RWPE1 (cell line): Measurements from ENCODE around the gene SLC26A4.

ENCODE experiments used
- CTCF ChIA-PET: fragments of 350-600 bp; sonication (Branson Sonifier 250); formaldehyde crosslinking; extraction: SDS; loops from one replicate; lab custom pipeline; 2021; lab: Yijun Ruan, JAX
- POLR2A ChIA-PET: fragments of 400-600 bp; formaldehyde crosslinking; extraction: SDS; loops from one replicate; lab custom pipeline; 2020; ENCODE audit warnings: antibody characterized with exemption; ENCODE audit not compliant: low non-redundant PET; lab: Yijun Ruan, JAX
- DNase-seq: peaks from one replicate; pipeline ENCODE4 v3.0.0; 2012; ENCODE audit warnings: low spot score
- H3K27ac ChIP-seq: fragments of 450-650 bp; 2 replicates; pipeline ENCODE4 v1.5.1; 2017
- CTCF ChIP-seq: fragments of 450-650 bp; conservative IDR thresholded peaks from 2 replicates; pipeline ENCODE4 v1.5.1; 2017; ENCODE audit warnings: low read depth, mild to moderate bottlenecking

Gene SLC26A4

GRCh38 chr7:107680478-107680877, 19.9 kb downstream of the SLC26A4 start:
- ChIA-PET POLR2A (no interaction called here), CTCF (no interaction called here)
- no peak for TF ChIP-seq CTCF
- DNase-seq: no peak
- no peak overlapping the region for H3K27ac ChIP-seq

GRCh38 chr7:107682886-107683285, 22.3 kb downstream of the SLC26A4 start:
- H3K27ac ChIP-seq: no peak overlapping the region
- TF ChIP-seq CTCF: no peak
- no peak for DNase-seq
- POLR2A ChIA-PET: no interaction called here
- CTCF ChIA-PET: no interaction called here

GRCh38 chr7:107684287-107684686, 23.7 kb downstream of the SLC26A4 start:
- DNase-seq: no peak
- no peak overlapping the region for H3K27ac ChIP-seq
- ChIA-PET CTCF (no interaction called here), POLR2A (no interaction called here)
- TF ChIP-seq CTCF: no peak

- ChIA-PET POLR2A (no interaction called here), CTCF (no interaction called here)
- H3K27ac ChIP-seq: no peak overlapping the region
- no peak for TF ChIP-seq CTCF
- DNase-seq: no peak
Measured at GRCh38 chr7:107684947-107685463, 24.4 kb downstream of the SLC26A4 start.

GRCh38 chr7:107686816-107687387, 26.3 kb downstream of the SLC26A4 start:
- ChIA-PET CTCF (no interaction called here), POLR2A (no interaction called here)
- TF ChIP-seq CTCF: no peak
- H3K27ac ChIP-seq: no peak overlapping the region
- no peak for DNase-seq

GRCh38 chr7:107687656-107688055, 27.0 kb downstream of the SLC26A4 start:
- TF ChIP-seq CTCF: no peak
- CTCF ChIA-PET: interaction anchor here (0.6 kb wide), 1 partner anchor 600 kb away, joined by 4 read pairs; no protein-coding TSS in a partner anchor
- no peak for DNase-seq
- H3K27ac ChIP-seq: no peak overlapping the region
- POLR2A ChIA-PET: no interaction called here

GRCh38 chr7:107689553-107689952, 28.9 kb downstream of the SLC26A4 start:
- no peak for TF ChIP-seq CTCF
- no peak overlapping the region for H3K27ac ChIP-seq
- DNase-seq: no peak
- POLR2A ChIA-PET: no interaction called here
- CTCF ChIA-PET: no interaction called here
